Adrenal gland (tissue), 12 donors: ENCODE data around the gene SPTB. TPM values are rescaled to one million over a fixed set of nuclear protein-coding genes. Genes with fewer than 3 reads are reported as not detected.

Experiments
- DNase-seq, 7 donors: peaks; one replicate each; pipeline ENCODE4 v3.0.0-alpha.2; 2019 to 2020
- H3K27ac ChIP-seq, 5 donors: fragments of 200-600 bp; sonication (generic) in 4 of 5; 1 replicate in 3 of 5; 2 replicates in 2 of 5; pipeline versions ENCODE4 v1.5.1 to v1.8.0; 2016 to 2020; ENCODE audit warnings: mild to moderate bottlenecking in 1 of 5
- H3K27me3 ChIP-seq: fragments of 200-600 bp; 2 replicates; pipeline ENCODE4 v1.8.0; 2021
- H3K36me3 ChIP-seq, 2 donors: fragments of 200-600 bp; replicated peaks in 1 of 2; 1 replicate in 1 of 2; 2 replicates in 1 of 2; pipeline versions ENCODE4 v1.5.1 to v1.8.0; 2018 to 2022
- H3K4me1 ChIP-seq, 2 donors: fragments of 200-600 bp; replicated peaks in 1 of 2; 1 replicate in 1 of 2; 2 replicates in 1 of 2; pipeline versions ENCODE4 v1.5.1 to v1.8.0; 2018 to 2021
- H3K4me3 ChIP-seq, 4 donors: fragments of 200-600 bp; sonication (generic) in 3 of 4; one replicate each; pipeline ENCODE4 v1.5.1; 2016 to 2018
- H3K9me3 ChIP-seq, 3 donors: fragments of 200-600 bp; sonication (generic) in 1 of 3; replicated peaks in 1 of 3; 1 replicate in 2 of 3; 2 replicates in 1 of 3; pipeline versions ENCODE4 v1.5.1 to v1.8.0; 2016 to 2021
- CTCF ChIP-seq, 6 experiments: fragments of 450-650 bp in 4 of 6; fragments of 200-600 bp in 2 of 6; sonication (generic) in 1 of 6; IDR thresholded peaks; 1 replicate in 5 of 6; 2 replicates in 1 of 6; pipeline versions ENCODE4 v1.5.1 to v1.8.0; 2016 to 2021; ENCODE audit warnings: antibody characterized with exemption in 6 of 6, mild to moderate bottlenecking in 2 of 6, moderate library complexity in 1 of 6
- POLR2A ChIP-seq, 2 donors: fragments of 450-650 bp; IDR thresholded peaks; one replicate each; pipeline ENCODE4 v1.6.1; 2017; ENCODE audit warnings: antibody characterized with exemption in 2 of 2, mild to moderate bottlenecking in 2 of 2, moderate library complexity in 1 of 2
- WGBS, 4 donors: extraction: QIAGEN DNeasy Blood & Tissue Kit in 2 of 4; methylation state at CpG; one replicate each; pipeline versions ENCODE4 v1.1.5 to v1.1.7; 2013 to 2017; 5-methylcytosine and 5-hydroxymethylcytosine counted together
- intact Hi-C, 2 donors: fragments of 100-400 bp; cut with DNase I; formaldehyde crosslinking; loops; one replicate each; pipeline versions ENCODE4 v1.14.1 to v1.15.0; 2022 to 2023
- polyA plus RNA-seq, 3 donors: library from polyadenylated mRNA; stranded (reverse); fragments of 200-250 nt in 2 of 3; fragments of 350-450 nt in 1 of 3; fragmentation: Illumina TruSeq in 1 of 3; extraction: RNeasy Lipid Tissue Mini Kit (QIAGEN cat#74804) in 1 of 3; gene quantifications; one replicate each; pipeline ENCODE4 v1.2.3, GENCODE V29; 2013 to 2014
- total RNA-seq, 9 donors: library from RNA; depleted of rRNA in 4 of 9; stranded (reverse); fragments of >200 nt in 4 of 9; fragments of 120-200 nt in 1 of 9; fragmentation: NEBNext Ultra II Directional in 1 of 9; extraction: Animal tissue kit (Norgen Biotek cat#: 25700) in 1 of 9; gene quantifications; one replicate each; pipeline versions ENCODE4 v1.1.0 to v1.2.4, GENCODE V29; 2013 to 2023
- donor health status: healthy with polysubstance abuse.
- donor health status: Bipolar disorder and iron deficiency.
- donor health status: DM: yes; HTN: yes; CAD: no.
- donor health status: DM: no; HTN: no; CAD: no.
- donor health status: DM: no; HTN: no; CAD: no.
- donor health status: DM: yes; HTN: yes; CAD: no.

Gene SPTB
- total and polyA plus RNA-seq, 12 donors: 0.18 to 14.5 (median 1.2) TPM

- 70 to 82% (median 74%) methylated on average over 3 of the region's 3 CpGs for WGBS, 4 donors
- no peak overlapping the region for H3K4me3 ChIP-seq
- H3K27ac ChIP-seq: no peak overlapping the region
- H3K4me1 ChIP-seq: no peaks in the 10 kb centered on the region
- no peaks in the 10 kb centered on the region for H3K27me3 ChIP-seq
- TF ChIP-seq CTCF (IDR thresholded peaks at IDR 0.05) (no peak), POLR2A (IDR thresholded peaks at IDR 0.05) (no peak)
- intact Hi-C loops: no loop called here
- no peaks in the 10 kb centered on the region for H3K9me3 ChIP-seq
- no peak for DNase-seq
- no peaks in the 10 kb centered on the region for H3K36me3 ChIP-seq
Measured at GRCh38 chr14:64834965-64835364, 44.7 kb downstream of the SPTB start.

- no peak for DNase-seq
- no peaks in the 10 kb centered on the region for H3K4me1 ChIP-seq
- no peak overlapping the region for H3K27ac ChIP-seq
- H3K9me3 ChIP-seq: no peaks in the 10 kb centered on the region
- intact Hi-C loops: no loop called here
- WGBS, 4 donors: 78 to 81% (median 80%) methylated on average over 5 of the region's 5 CpGs
- H3K36me3 ChIP-seq: no peaks in the 10 kb centered on the region
- TF ChIP-seq POLR2A (IDR thresholded peaks at IDR 0.05): no peak
- no peak overlapping the region for H3K4me3 ChIP-seq
- no peaks in the 10 kb centered on the region for H3K27me3 ChIP-seq
Measured at GRCh38 chr14:64831419-64831818, 48.3 kb downstream of the SPTB start.

GRCh38 chr14:64830961-64831360 is 48.7 kb downstream of the SPTB start:
- no peak for DNase-seq
- TF ChIP-seq CTCF (IDR thresholded peaks at IDR 0.05): no peak
- no peak for TF ChIP-seq POLR2A (IDR thresholded peaks at IDR 0.05)
- Histone ChIP-seq H3K9me3 (no peaks in the 10 kb centered on the region), H3K4me1 (no peaks in the 10 kb centered on the region), H3K27ac (no peak overlapping the region), H3K4me3 (no peak overlapping the region), H3K36me3 (no peaks in the 10 kb centered on the region), H3K27me3 (no peaks in the 10 kb centered on the region)
- intact Hi-C loops: no loop called here
- WGBS, 4 donors: 78 to 93% (median 84%) methylated on average over 1 of the region's 1 CpG

GRCh38 chr14:64828071-64828470 is 51.6 kb downstream of the SPTB start:
- WGBS, 4 donors: 77 to 94% (median 89%) methylated on average over 3 of the region's 3 CpGs
- no peaks in the 10 kb centered on the region for H3K27me3 ChIP-seq
- no peaks in the 10 kb centered on the region for H3K4me1 ChIP-seq
- no peak overlapping the region for H3K4me3 ChIP-seq
- H3K36me3 ChIP-seq: no peaks in the 10 kb centered on the region
- TF ChIP-seq POLR2A (IDR thresholded peaks at IDR 0.05) (no peak), CTCF (IDR thresholded peaks at IDR 0.05) (no peak)
- intact Hi-C loops: loop anchor here (5.0 to 10.0 kb wide), 2 partner anchors 59 to 147 kb away; partner anchors contain the start of gene RAB15 (in 1 of the 2)
- H3K27ac ChIP-seq: no peak overlapping the region
- H3K9me3 ChIP-seq: no peaks in the 10 kb centered on the region
- DNase-seq: no peak

GRCh38 chr14:64826845-64827244 is 52.9 kb downstream of the SPTB start:
- no peaks in the 10 kb centered on the region for H3K27me3 ChIP-seq
- no peak overlapping the region for H3K4me3 ChIP-seq
- no peak overlapping the region for H3K27ac ChIP-seq
- H3K4me1 ChIP-seq: no peaks in the 10 kb centered on the region
- whole genome bisulfite sequencing, 4 donors: 80 to 87% (median 83%) methylated on average over 6 of the region's 6 CpGs
- no peak for DNase-seq
- H3K9me3 ChIP-seq: no peaks in the 10 kb centered on the region
- intact Hi-C loops: loop anchor here (5.0 to 10.0 kb wide), 2 partner anchors 60 to 148 kb away; partner anchors contain the start of gene RAB15 (in 1 of the 2)
- H3K36me3 ChIP-seq: no peaks in the 10 kb centered on the region
- TF ChIP-seq POLR2A (IDR thresholded peaks at IDR 0.05) (no peak), CTCF (IDR thresholded peaks at IDR 0.05) (no peak)
